Measurements from ENCODE around the gene NRXN3. TPM values are rescaled to one million over a fixed set of nuclear protein-coding genes. Genes with fewer than 3 reads are reported as not detected.

NRXN3 gene
- total and polyA plus RNA-seq, 2 of the 13 experiments (the other 11 are each of a cell fraction or from before 2014, with no cell fraction given), result 0.03 TPM; not detected in 1

DNA sequence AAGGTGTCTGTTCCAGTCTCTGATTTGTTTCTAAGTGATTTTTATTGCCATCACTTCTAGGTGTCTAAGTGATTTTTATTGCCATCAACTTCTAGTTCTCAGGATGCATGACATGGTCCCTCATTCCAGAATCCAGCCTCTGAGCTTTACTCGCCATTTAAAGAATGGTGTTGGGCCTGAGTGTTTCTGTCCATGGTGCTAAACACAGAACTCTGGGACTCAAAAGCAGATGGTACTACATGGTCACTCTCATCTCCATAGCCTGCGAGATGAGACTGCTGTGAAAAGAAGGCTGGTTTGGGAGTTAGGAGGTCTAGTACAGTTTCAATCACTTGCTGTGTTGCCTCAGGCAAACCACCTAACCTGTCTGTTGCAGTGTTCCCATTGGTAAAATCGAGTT, 276.6 kb downstream of the NRXN3 start:
- in situ Hi-C loops (cut with HindIII; ENCODE audit: extremely low pct_ligation_motif_present, low pct_unique_long_range_greater_than_20kb), result no loop called here
- Histone ChIP-seq H3K27me3 (ENCODE audit: control insufficient read depth in 1 of 2, insufficient read depth in 2 of 2, low read length in 2 of 2) (no peaks in the 10 kb centered on the region; a peak in 1 of 5 replicates), H3K9ac (ENCODE audit: insufficient read depth, low read depth, low read length) (no peak overlapping the region), H3K79me2 (ENCODE audit: insufficient read depth, low read length) (no peaks in the 10 kb centered on the region), H4K20me1 (ENCODE audit: insufficient read depth, low read length) (no peaks in the 10 kb centered on the region), H3K27ac (ENCODE audit: extremely low read length, insufficient read depth, low read length) (no peak overlapping the region), H3K36me3 (replicated peaks in 1 of 2; ENCODE audit: control insufficient read depth in 1 of 2, insufficient read depth in 2 of 2, low read length in 2 of 2) (no peaks in the 10 kb centered on the region), H3K4me3 (replicated peaks in 1 of 3; ENCODE audit: insufficient read depth in 1 of 3, low read depth in 2 of 3, low read length in 3 of 3) (no peak overlapping the region), H3K4me1 (ENCODE audit: insufficient read depth, low read length) (no peaks in the 10 kb centered on the region), H2AFZ (ENCODE audit: low read length) (no peak overlapping the region), H3K4me2 (ENCODE audit: low read depth, low read length) (no peak overlapping the region), H3K9me3 (ENCODE audit: low read length) (no peaks in the 10 kb centered on the region)
- no TSS peak for BruUV-seq (replicated peaks)
- TF ChIP-seq XBP1 (CRISPR knock-in tag; IDR thresholded peaks at IDR 0.05) (no peak), MIER2 (CRISPR knock-in tag; IDR thresholded peaks at IDR 0.05) (peak; percentile 93)
- TF ChIP-seq, protein P1, sequence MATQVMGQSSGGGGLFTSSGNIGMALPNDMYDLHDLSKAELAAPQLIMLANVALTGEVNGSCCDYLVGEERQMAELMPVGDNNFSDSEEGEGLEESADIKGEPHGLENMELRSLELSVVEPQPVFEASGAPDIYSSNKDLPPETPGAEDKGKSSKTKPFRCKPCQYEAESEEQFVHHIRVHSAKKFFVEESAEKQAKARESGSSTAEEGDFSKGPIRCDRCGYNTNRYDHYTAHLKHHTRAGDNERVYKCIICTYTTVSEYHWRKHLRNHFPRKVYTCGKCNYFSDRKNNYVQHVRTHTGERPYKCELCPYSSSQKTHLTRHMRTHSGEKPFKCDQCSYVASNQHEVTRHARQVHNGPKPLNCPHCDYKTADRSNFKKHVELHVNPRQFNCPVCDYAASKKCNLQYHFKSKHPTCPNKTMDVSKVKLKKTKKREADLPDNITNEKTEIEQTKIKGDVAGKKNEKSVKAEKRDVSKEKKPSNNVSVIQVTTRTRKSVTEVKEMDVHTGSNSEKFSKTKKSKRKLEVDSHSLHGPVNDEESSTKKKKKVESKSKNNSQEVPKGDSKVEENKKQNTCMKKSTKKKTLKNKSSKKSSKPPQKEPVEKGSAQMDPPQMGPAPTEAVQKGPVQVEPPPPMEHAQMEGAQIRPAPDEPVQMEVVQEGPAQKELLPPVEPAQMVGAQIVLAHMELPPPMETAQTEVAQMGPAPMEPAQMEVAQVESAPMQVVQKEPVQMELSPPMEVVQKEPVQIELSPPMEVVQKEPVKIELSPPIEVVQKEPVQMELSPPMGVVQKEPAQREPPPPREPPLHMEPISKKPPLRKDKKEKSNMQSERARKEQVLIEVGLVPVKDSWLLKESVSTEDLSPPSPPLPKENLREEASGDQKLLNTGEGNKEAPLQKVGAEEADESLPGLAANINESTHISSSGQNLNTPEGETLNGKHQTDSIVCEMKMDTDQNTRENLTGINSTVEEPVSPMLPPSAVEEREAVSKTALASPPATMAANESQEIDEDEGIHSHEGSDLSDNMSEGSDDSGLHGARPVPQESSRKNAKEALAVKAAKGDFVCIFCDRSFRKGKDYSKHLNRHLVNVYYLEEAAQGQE (IDR thresholded peaks at IDR 0.05; ENCODE audit: borderline replicate concordance in 1 of 2, low read depth in 1 of 2, low read length in 2 of 2), result peak; percentile 45 to 92
- POLR2A ChIA-PET, result no interaction called here
- no peak for FAIRE-seq
- intact Hi-C loops (cut with micrococcal nuclease; ENCODE audit: unreplicated experiment), result no loop called here
- WGBS (ENCODE audit: low lambda C conversion rate), result 0% methylated on average over 3 of the region's 3 CpGs
- no peak for DNase-seq (ENCODE audit: low spot score)
- no peak for ATAC-seq
- CTCF ChIA-PET (ENCODE audit: low intra/inter-chr PET ratio, low total read pairs), result interaction anchor here (2.1 kb wide), 1 partner anchor 151 kb away, joined by 6 read pairs; no protein-coding TSS in a partner anchor

Measured in HepG2 (cell line).